PC-3 (cell line): Measurements from ENCODE around the gene CORIN. TPM values are rescaled to one million over a fixed set of nuclear protein-coding genes. Genes with fewer than 3 reads are reported as not detected.

ENCODE experiments used
- ATAC-seq: fragments of 200-7000 bp; cut with Tn5 transposase; 2 replicates; pipeline ENCODE4 v1.9.1; 2020; ENCODE audit warnings: mild to moderate bottlenecking, moderate library complexity
- BruUV-seq: library from RNA; stranded (reverse); fragments of 400-500 nt; replicated peaks from 2 replicates; lab custom pipeline; 2021; lab: Mats Ljungman, UMichigan
- CTCF ChIA-PET: fragments of 300-600 bp; sonication (Branson Sonifier 250); formaldehyde crosslinking; loops from one replicate; lab custom pipeline; 2022; ENCODE audit warnings: antibody characterized with exemption; lab: Charles Lee
- POLR2A ChIA-PET: fragments of 300-600 bp; sonication (Branson Sonifier 250); formaldehyde crosslinking; loops from one replicate; lab custom pipeline; 2022; ENCODE audit warnings: antibody characterized with exemption; ENCODE audit not compliant: unreplicated experiment; lab: Charles Lee
- DNase-seq: peaks from one replicate; pipeline ENCODE4 v3.0.0-alpha.2; 2015
- H2AFZ ChIP-seq: fragments of 300-600 bp; sonication (generic); 2 replicates; pipeline ENCODE4 v1.6.0; 2016; ENCODE audit warnings: antibody characterized with exemption, low read length
- H3F3A ChIP-seq: fragments of 300-600 bp; sonication (generic); one replicate; pipeline ENCODE4 v1.6.0; 2017; ENCODE audit warnings: antibody characterized with exemption, low read length, control low read depth, mild to moderate bottlenecking; ENCODE audit not compliant: unreplicated experiment
- H3K27ac ChIP-seq: fragments of 300-600 bp; sonication (generic); 2 replicates; pipeline ENCODE4 v1.5.1; 2016; ENCODE audit warnings: mild to moderate bottlenecking, low read length
- H3K27me3 ChIP-seq: fragments of 300-600 bp; sonication (generic); 2 replicates; pipeline ENCODE4 v1.6.1; 2016; ENCODE audit warnings: low read length, mixed read lengths
- H3K36me3 ChIP-seq: fragments of 300-600 bp; sonication (generic); 2 replicates; pipeline ENCODE4 v1.6.1; 2016; ENCODE audit warnings: low read depth, mixed run types, low read length, mixed read lengths
- H3K4me1 ChIP-seq: fragments of 300-600 bp; sonication (generic); 2 replicates; pipeline ENCODE4 v1.5.1; 2016; ENCODE audit warnings: low read length; ENCODE audit not compliant: insufficient read depth
- H3K4me2 ChIP-seq: fragments of 300-600 bp; sonication (generic); 2 replicates; pipeline ENCODE4 v1.6.0; 2016; ENCODE audit warnings: low read length
- H3K4me3 ChIP-seq: fragments of 300-600 bp; sonication (generic); 2 replicates; pipeline ENCODE4 v1.5.1; 2016; ENCODE audit warnings: mild to moderate bottlenecking, low read length, mixed read lengths
- H3K79me2 ChIP-seq: fragments of 300-600 bp; sonication (generic); 2 replicates; pipeline ENCODE4 v1.6.1; 2017; ENCODE audit warnings: low read length, mixed read lengths
- H3K9ac ChIP-seq: fragments of 300-600 bp; sonication (generic); 2 replicates; pipeline ENCODE4 v1.6.0; 2016; ENCODE audit warnings: mild to moderate bottlenecking, low read length
- H3K9me2 ChIP-seq: fragments of 300-600 bp; sonication (generic); replicated peaks from 2 replicates; pipeline ENCODE4 v1.6.1; 2016; ENCODE audit warnings: mixed run types, low read length, mixed read lengths
- H3K9me3 ChIP-seq: fragments of 300-600 bp; sonication (generic); 2 replicates; pipeline ENCODE4 v1.6.1; 2016; ENCODE audit warnings: low read length, mixed read lengths
- H4K20me1 ChIP-seq: fragments of 300-600 bp; sonication (generic); 2 replicates; pipeline ENCODE4 v1.6.1; 2016; ENCODE audit warnings: low read length, mixed read lengths
- CTCF ChIP-seq: fragments of 300-600 bp; sonication (generic); conservative IDR thresholded peaks from 2 replicates; pipeline ENCODE4 v1.5.1; 2017; ENCODE audit warnings: antibody characterized with exemption, low read depth, mild to moderate bottlenecking, low read length
- EZH2 ChIP-seq: fragments of 300-600 bp; sonication (generic); IDR thresholded peaks from one replicate; pipeline ENCODE4 v1.6.1; 2017; ENCODE audit warnings: antibody characterized with exemption, mild to moderate bottlenecking, low read length; ENCODE audit not compliant: unreplicated experiment
- EZH2phosphoT487 ChIP-seq: fragments of 300-600 bp; sonication (generic); IDR thresholded peaks from 2 replicates; pipeline ENCODE4 v1.6.1; 2018; ENCODE audit warnings: mild to moderate bottlenecking, antibody characterized with exemption, low read length, borderline replicate concordance
- intact Hi-C: fragments of 100-400 bp; cut with micrococcal nuclease; formaldehyde crosslinking; loops from 2 replicates; pipeline ENCODE4 v1.9.0; 2023
- total RNA-seq: library from RNA; depleted of rRNA; stranded (reverse); fragments of >200 nt; gene quantifications from 2 replicates; pipeline ENCODE4 v1.2.3, GENCODE V29; 2014

CORIN gene
- total RNA-seq, 1 experiment from 2014 or later, result not detected

DNA sequence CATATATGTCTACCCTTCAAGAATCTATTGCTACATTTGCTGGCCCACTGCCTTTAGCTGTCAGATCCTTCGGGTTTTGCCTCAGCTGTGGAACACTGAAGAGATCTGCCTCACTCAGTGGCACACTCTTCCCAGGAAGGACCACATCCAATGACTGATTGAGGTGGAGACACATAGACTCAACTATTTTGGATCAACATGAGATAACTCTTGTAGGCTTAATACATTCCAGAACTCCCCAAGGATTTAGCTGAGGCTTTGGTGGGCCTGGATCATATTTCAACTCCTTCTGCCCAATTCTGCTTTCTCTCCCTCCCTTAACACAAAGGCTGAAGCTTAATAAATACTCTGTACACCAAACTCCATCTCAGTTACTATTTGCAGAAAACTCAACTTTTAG, 100.5 kb downstream of the CORIN start:
- no TSS peak for BruUV-seq
- H3K9me3 ChIP-seq, result no peaks in the 10 kb centered on the region
- no peak overlapping the region for H2AFZ ChIP-seq
- H3F3A ChIP-seq, result no peaks in the 10 kb centered on the region
- H3K27ac ChIP-seq, result no peak overlapping the region
- ChIA-PET CTCF (no interaction called here), POLR2A (no interaction called here)
- H3K4me3 ChIP-seq, result no peak overlapping the region
- no peak overlapping the region for H3K9ac ChIP-seq
- ATAC-seq (no peak), DNase-seq (no peak)
- H3K79me2 ChIP-seq, result no peaks in the 10 kb centered on the region
- no peaks in the 10 kb centered on the region for H3K4me1 ChIP-seq
- no peaks in the 10 kb centered on the region for H4K20me1 ChIP-seq
- peaks cover 15% of the 10 kb centered on the region; the same call in 1 of the 2 replicates for H3K27me3 ChIP-seq
- H3K9me2 ChIP-seq, result no peaks in the 10 kb centered on the region
- H3K4me2 ChIP-seq, result no peak overlapping the region
- H3K36me3 ChIP-seq, result no peaks in the 10 kb centered on the region
- TF ChIP-seq EZH2phosphoT487, result no peak
- no peak for TF ChIP-seq EZH2
- TF ChIP-seq CTCF, result no peak
- intact Hi-C loops, result no loop called here

- TF ChIP-seq CTCF, result no peak
- TF ChIP-seq EZH2, result no peak
- TF ChIP-seq EZH2phosphoT487, result no peak
- H3K9me2 ChIP-seq, result no peaks in the 10 kb centered on the region
- no peaks in the 10 kb centered on the region for H3K79me2 ChIP-seq
- ATAC-seq (no peak), DNase-seq (no peak)
- no peaks in the 10 kb centered on the region for H3K9me3 ChIP-seq
- no peak overlapping the region for H3K4me2 ChIP-seq
- no peak overlapping the region for H3K27ac ChIP-seq
- H4K20me1 ChIP-seq, result no peaks in the 10 kb centered on the region
- intact Hi-C loops, result no loop called here
- H2AFZ ChIP-seq, result no peak overlapping the region
- no TSS peak for BruUV-seq
- H3K4me1 ChIP-seq, result no peaks in the 10 kb centered on the region
- H3K9ac ChIP-seq, result no peak overlapping the region
- ChIA-PET POLR2A (no interaction called here), CTCF (no interaction called here)
- no peak overlapping the region for H3K4me3 ChIP-seq
- H3F3A ChIP-seq, result no peaks in the 10 kb centered on the region
- peaks cover 15% of the 10 kb centered on the region; the same call in 1 of the 2 replicates for H3K27me3 ChIP-seq
- no peaks in the 10 kb centered on the region for H3K36me3 ChIP-seq
These were observed 101.3 kb downstream of the CORIN start for GRCh38 chr4:47736555-47736954.

GRCh38 chr4:47736146-47736545, 101.7 kb downstream of the CORIN start:
- Histone ChIP-seq H3K36me3 (no peaks in the 10 kb centered on the region), H2AFZ (no peak overlapping the region), H3K27me3 (peaks cover 15% of the 10 kb centered on the region; the same call in 1 of the 2 replicates), H3K9me3 (no peaks in the 10 kb centered on the region), H3K4me3 (no peak overlapping the region), H3F3A (no peaks in the 10 kb centered on the region), H4K20me1 (no peaks in the 10 kb centered on the region), H3K4me2 (no peak overlapping the region), H3K9me2 (no peaks in the 10 kb centered on the region), H3K4me1 (no peaks in the 10 kb centered on the region), H3K9ac (no peak overlapping the region), H3K79me2 (no peaks in the 10 kb centered on the region), H3K27ac (no peak overlapping the region)
- ATAC-seq (no peak), DNase-seq (no peak)
- ChIA-PET CTCF (no interaction called here), POLR2A (no interaction called here)
- TF ChIP-seq CTCF, result no peak
- intact Hi-C loops, result no loop called here
- BruUV-seq, result no TSS peak
